Erythroblast (primary cell): Measurements from ENCODE around the gene NAAA.

Experiments used
- GATA1 ChIP-seq: IDR thresholded peaks from 2 replicates; pipeline ENCODE4 v1.6.1; 2011; ENCODE audit warnings: low read depth, mild to moderate bottlenecking, control low read depth, low read length, moderate library complexity
- POLR2A ChIP-seq: IDR thresholded peaks from 2 replicates; pipeline ENCODE4 v1.6.1; 2011; ENCODE audit warnings: mild to moderate bottlenecking, low read length

GRCh38 chr4:75876218-75876617 lies 64.6 kb downstream of the NAAA start:
- TF ChIP-seq POLR2A: no peak
- no peak for TF ChIP-seq GATA1
